ENCODE results near the gene ZNF787. TPM values are rescaled to one million over a fixed set of nuclear protein-coding genes. Genes with fewer than 3 reads are reported as not detected.

ZNF787 gene
- total and polyA plus RNA-seq, 2 of the 13 experiments (the other 11 are each of a cell fraction or from before 2014, with no cell fraction given): 15.1 to 42.8 TPM

DNA sequence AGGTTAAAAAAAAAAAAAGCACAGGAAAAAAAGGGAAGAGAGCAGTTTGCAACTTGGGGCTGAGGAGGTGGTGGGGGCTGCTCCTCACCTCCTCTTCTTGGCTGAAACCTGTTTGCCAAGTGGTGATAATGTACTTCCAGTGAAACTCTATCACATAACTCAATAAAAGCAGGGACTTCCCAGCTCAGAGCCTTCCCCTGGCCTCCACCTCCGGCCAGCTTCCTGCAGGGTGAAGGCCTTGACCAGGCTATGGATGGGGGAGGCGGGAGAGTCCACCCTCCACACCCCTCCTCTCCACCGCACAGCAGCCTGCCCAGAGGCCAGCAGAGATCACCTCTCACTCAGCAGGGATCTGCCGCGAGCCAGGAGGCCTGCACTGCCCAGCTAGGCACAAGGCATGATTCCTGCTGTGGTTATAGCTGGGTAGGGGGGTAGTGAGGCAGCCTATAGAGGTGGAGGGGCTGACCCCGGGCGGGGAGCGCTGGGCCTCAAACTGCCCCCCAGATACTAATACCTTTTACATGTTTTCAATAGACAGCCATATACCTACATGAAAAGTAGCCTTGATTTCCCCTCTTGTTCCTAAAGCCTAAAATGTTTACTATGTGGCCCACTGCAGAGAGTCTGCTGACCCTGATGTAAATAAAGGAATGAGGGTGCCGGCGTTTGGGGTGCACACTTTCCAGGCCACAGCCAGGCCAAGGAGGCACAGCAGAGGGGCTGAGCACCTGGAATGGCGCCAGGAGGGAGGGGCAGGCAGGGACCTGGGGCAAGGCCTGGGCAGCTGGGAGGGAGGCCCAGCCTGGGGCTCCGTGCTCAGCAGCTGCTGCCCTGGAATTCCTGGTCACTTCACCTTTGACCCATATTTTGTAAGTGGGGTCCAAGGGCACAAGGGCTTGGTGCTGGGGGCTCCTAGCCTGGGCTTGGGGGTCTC lies 10.3 kb downstream of the ZNF787 start (continued):
- TF ChIP-seq, protein P1, sequence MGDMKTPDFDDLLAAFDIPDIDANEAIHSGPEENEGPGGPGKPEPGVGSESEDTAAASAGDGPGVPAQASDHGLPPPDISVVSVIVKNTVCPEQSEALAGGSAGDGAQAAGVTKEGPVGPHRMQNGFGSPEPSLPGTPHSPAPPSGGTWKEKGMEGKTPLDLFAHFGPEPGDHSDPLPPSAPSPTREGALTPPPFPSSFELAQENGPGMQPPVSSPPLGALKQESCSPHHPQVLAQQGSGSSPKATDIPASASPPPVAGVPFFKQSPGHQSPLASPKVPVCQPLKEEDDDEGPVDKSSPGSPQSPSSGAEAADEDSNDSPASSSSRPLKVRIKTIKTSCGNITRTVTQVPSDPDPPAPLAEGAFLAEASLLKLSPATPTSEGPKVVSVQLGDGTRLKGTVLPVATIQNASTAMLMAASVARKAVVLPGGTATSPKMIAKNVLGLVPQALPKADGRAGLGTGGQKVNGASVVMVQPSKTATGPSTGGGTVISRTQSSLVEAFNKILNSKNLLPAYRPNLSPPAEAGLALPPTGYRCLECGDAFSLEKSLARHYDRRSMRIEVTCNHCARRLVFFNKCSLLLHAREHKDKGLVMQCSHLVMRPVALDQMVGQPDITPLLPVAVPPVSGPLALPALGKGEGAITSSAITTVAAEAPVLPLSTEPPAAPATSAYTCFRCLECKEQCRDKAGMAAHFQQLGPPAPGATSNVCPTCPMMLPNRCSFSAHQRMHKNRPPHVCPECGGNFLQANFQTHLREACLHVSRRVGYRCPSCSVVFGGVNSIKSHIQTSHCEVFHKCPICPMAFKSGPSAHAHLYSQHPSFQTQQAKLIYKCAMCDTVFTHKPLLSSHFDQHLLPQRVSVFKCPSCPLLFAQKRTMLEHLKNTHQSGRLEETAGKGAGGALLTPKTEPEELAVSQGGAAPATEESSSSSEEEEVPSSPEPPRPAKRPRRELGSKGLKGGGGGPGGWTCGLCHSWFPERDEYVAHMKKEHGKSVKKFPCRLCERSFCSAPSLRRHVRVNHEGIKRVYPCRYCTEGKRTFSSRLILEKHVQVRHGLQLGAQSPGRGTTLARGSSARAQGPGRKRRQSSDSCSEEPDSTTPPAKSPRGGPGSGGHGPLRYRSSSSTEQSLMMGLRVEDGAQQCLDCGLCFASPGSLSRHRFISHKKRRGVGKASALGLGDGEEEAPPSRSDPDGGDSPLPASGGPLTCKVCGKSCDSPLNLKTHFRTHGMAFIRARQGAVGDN (CRISPR knock-in tag; IDR thresholded peaks at IDR 0.05): peak; percentile 92
- TF ChIP-seq, protein P2, sequence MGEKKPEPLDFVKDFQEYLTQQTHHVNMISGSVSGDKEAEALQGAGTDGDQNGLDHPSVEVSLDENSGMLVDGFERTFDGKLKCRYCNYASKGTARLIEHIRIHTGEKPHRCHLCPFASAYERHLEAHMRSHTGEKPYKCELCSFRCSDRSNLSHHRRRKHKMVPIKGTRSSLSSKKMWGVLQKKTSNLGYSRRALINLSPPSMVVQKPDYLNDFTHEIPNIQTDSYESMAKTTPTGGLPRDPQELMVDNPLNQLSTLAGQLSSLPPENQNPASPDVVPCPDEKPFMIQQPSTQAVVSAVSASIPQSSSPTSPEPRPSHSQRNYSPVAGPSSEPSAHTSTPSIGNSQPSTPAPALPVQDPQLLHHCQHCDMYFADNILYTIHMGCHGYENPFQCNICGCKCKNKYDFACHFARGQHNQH (CRISPR knock-in tag; IDR thresholded peaks at IDR 0.05): peak; percentile 67
- TF ChIP-seq POLR2G (IDR thresholded peaks at IDR 0.05; ENCODE audit: low read depth, low read length) (peak; percentile 58), PITX1 (CRISPR knock-in tag; IDR thresholded peaks at IDR 0.05) (0 out of 2 replicates have a peak, but pooled peaks have one; percentile 21), ZNF274 (CRISPR knock-in tag; IDR thresholded peaks at IDR 0.05) (no peak), ZNF296 (CRISPR knock-in tag; conservative IDR thresholded peaks at IDR 0.05) (peak; percentile 64; the same call in 1 of the 2 replicates), NR2F6 (IDR thresholded peaks at IDR 0.05) (peak; percentile 96), NR2F6 (CRISPR knock-in tag; IDR thresholded peaks at IDR 0.05) (peak; percentile 95), HNRNPL (IDR thresholded peaks at IDR 0.05; ENCODE audit: low read depth, low read length) (peak; percentile 50; the same call in 1 of the 2 replicates), NFRKB (IDR thresholded peaks at IDR 0.05) (no peak), ZNF451 (CRISPR knock-in tag; IDR thresholded peaks at IDR 0.05) (no peak), ZFP1 (CRISPR knock-in tag; IDR thresholded peaks at IDR 0.05) (peak; percentile 69; the same call in 1 of the 2 replicates), FOXO1 (CRISPR knock-in tag; IDR thresholded peaks at IDR 0.05) (peak; percentile 32; the same call in 1 of the 2 replicates), ZNF878 (CRISPR knock-in tag; IDR thresholded peaks at IDR 0.05) (peak; percentile 55; the same call in 1 of the 2 replicates), ZNF205 (CRISPR knock-in tag; IDR thresholded peaks at IDR 0.05) (no peak), RARA (CRISPR knock-in tag; IDR thresholded peaks at IDR 0.05) (peak; percentile 87), IKZF1 (IDR thresholded peaks at IDR 0.05) (no peak), ZNF557 (CRISPR knock-in tag; IDR thresholded peaks at IDR 0.05) (peak; percentile 73), RAD51 (IDR thresholded peaks at IDR 0.05; ENCODE audit: borderline replicate concordance) (no peak), CHD4 (IDR thresholded peaks at IDR 0.05; ENCODE audit: borderline replicate concordance, low read length) (peak; percentile 43; the same call in 1 of the 2 replicates)
- TF ChIP-seq, protein P3, sequence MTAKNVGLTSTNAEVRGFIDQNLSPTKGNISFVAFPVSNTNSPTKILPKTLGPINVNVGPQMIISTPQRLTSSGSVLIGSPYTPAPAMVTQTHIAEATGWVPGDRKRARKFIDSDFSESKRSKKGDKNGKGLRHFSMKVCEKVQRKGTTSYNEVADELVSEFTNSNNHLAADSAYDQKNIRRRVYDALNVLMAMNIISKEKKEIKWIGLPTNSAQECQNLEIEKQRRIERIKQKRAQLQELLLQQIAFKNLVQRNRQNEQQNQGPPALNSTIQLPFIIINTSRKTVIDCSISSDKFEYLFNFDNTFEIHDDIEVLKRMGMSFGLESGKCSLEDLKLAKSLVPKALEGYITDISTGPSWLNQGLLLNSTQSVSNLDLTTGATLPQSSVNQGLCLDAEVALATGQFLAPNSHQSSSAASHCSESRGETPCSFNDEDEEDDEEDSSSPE (CRISPR knock-in tag; IDR thresholded peaks at IDR 0.05): peak; percentile 47; the same call in 1 of the 2 replicates
- TF ChIP-seq, protein P4, sequence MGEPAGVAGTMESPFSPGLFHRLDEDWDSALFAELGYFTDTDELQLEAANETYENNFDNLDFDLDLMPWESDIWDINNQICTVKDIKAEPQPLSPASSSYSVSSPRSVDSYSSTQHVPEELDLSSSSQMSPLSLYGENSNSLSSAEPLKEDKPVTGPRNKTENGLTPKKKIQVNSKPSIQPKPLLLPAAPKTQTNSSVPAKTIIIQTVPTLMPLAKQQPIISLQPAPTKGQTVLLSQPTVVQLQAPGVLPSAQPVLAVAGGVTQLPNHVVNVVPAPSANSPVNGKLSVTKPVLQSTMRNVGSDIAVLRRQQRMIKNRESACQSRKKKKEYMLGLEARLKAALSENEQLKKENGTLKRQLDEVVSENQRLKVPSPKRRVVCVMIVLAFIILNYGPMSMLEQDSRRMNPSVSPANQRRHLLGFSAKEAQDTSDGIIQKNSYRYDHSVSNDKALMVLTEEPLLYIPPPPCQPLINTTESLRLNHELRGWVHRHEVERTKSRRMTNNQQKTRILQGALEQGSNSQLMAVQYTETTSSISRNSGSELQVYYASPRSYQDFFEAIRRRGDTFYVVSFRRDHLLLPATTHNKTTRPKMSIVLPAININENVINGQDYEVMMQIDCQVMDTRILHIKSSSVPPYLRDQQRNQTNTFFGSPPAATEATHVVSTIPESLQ (CRISPR knock-in tag; conservative IDR thresholded peaks at IDR 0.05): no peak

Measured in HepG2 (cell line).